Chondrocyte (in vitro differentiated cells): ENCODE measurements around the gene EDC3. TPM values are rescaled to one million over a fixed set of nuclear protein-coding genes. Genes with fewer than 3 reads are reported as not detected.
"Not testable (repeated sequence)": the region's sequence is repeated elsewhere in the genome, so short reads cannot be mapped to it uniquely, and the experiment has no call there.

Experiments used
- DNase-seq: peaks from one replicate; pipeline ENCODE4 v3.0.0; 2021; ENCODE audit warnings: mixed read lengths, low spot score
- H3K27ac Mint-ChIP-seq: one replicate; pipeline ENCODE4 v1.8.0; 2021; ENCODE audit warnings: mild to moderate bottlenecking, moderate library complexity, mixed read lengths; ENCODE audit not compliant: unreplicated experiment
- H3K27me3 Mint-ChIP-seq: 2 replicates; pipeline ENCODE4 v1.8.0; 2021; ENCODE audit warnings: low read depth, mixed read lengths
- H3K36me3 Mint-ChIP-seq: 2 replicates; pipeline ENCODE4 v1.8.0; 2021; ENCODE audit warnings: low read depth, mixed read lengths
- H3K4me1 Mint-ChIP-seq: 2 replicates; pipeline ENCODE4 v1.8.0; 2021; ENCODE audit warnings: low read depth, mild to moderate bottlenecking, mixed read lengths
- H3K4me3 Mint-ChIP-seq: one replicate; pipeline ENCODE4 v1.8.0; 2021; ENCODE audit warnings: mild to moderate bottlenecking, moderate library complexity, mixed read lengths; ENCODE audit not compliant: unreplicated experiment
- H3K9me3 Mint-ChIP-seq: 2 replicates; pipeline ENCODE4 v1.8.0; 2021; ENCODE audit warnings: low read depth, mixed read lengths
- CTCF ChIP-seq: fragments of 200-600 bp; sonication (generic); IDR thresholded peaks from 2 replicates; pipeline ENCODE4 v1.5.0; 2021; ENCODE audit warnings: antibody characterized with exemption, mild to moderate bottlenecking, moderate library complexity
- total RNA-seq: library from RNA; stranded (reverse); gene quantifications from 3 replicates; pipeline ENCODE4 v1.2.1, GENCODE V29; 2021

Gene EDC3
- total RNA-seq, 1 donor from 2014 or later: 32.8 TPM

GRCh38 chr15:74732846-74733245, 37.0 kb upstream of the EDC3 start:
- Mint-ChIP-seq H3K36me3 (no peaks in the 10 kb centered on the region), H3K27me3 (peaks cover 16% of the 10 kb centered on the region), H3K27ac (no peak overlapping the region), H3K4me3 (no peak overlapping the region), H3K9me3 (no peaks in the 10 kb centered on the region), H3K4me1 (peaks cover 2% of the 10 kb centered on the region)
- TF ChIP-seq CTCF: no peak
- no peak for DNase-seq

- H3K27me3 Mint-ChIP-seq: peaks cover 8% of the 10 kb centered on the region
- H3K36me3 Mint-ChIP-seq: no peaks in the 10 kb centered on the region
- no peak for TF ChIP-seq CTCF
- no peak for DNase-seq
- peaks cover 16% of the 10 kb centered on the region for H3K4me1 Mint-ChIP-seq
- H3K4me3 Mint-ChIP-seq: no peak overlapping the region
- H3K27ac Mint-ChIP-seq: no peak overlapping the region
- H3K9me3 Mint-ChIP-seq: no peaks in the 10 kb centered on the region
Measured at GRCh38 chr15:74730619-74731316, 34.9 kb upstream of the EDC3 start.

GRCh38 chr15:74729372-74729771, 33.5 kb upstream of the EDC3 start:
- DNase-seq, H3K4me3 Mint-ChIP-seq, H3K9me3 Mint-ChIP-seq, H3K27ac Mint-ChIP-seq, H3K27me3 Mint-ChIP-seq, H3K36me3 Mint-ChIP-seq: not testable (repeated sequence)
- H3K4me1 Mint-ChIP-seq: peaks cover 20% of the 10 kb centered on the region

GRCh38 chr15:74728699-74729098, 32.9 kb upstream of the EDC3 start:
- H3K27ac Mint-ChIP-seq, H3K36me3 Mint-ChIP-seq: not testable (repeated sequence)
- H3K4me1 Mint-ChIP-seq: peaks cover 20% of the 10 kb centered on the region

GRCh38 chr15:74727727-74728126, 31.9 kb upstream of the EDC3 start:
- TF ChIP-seq CTCF: no peak
- Mint-ChIP-seq H3K9me3 (no peaks in the 10 kb centered on the region), H3K27ac (no peak overlapping the region), H3K27me3 (peaks cover 5% of the 10 kb centered on the region), H3K4me1 (peaks cover 20% of the 10 kb centered on the region), H3K36me3 (no peaks in the 10 kb centered on the region), H3K4me3 (no peak overlapping the region)
- no peak for DNase-seq

More at GRCh38 chr15:74728699-74729098, 32.9 kb upstream of the EDC3 start:
- not testable (repeated sequence) for H3K27me3 Mint-ChIP-seq, H3K9me3 Mint-ChIP-seq, DNase-seq, H3K4me3 Mint-ChIP-seq

GRCh38 chr15:74726774-74727164, 30.9 kb upstream of the EDC3 start:
- Mint-ChIP-seq H3K27ac (no peak overlapping the region), H3K27me3 (peaks cover 3% of the 10 kb centered on the region), H3K4me3 (peak overlapping the region; percentile 51)

More at GRCh38 chr15:74726774-74727164, 30.9 kb upstream of the EDC3 start:
- no peak for TF ChIP-seq CTCF
- Mint-ChIP-seq H3K36me3 (no peaks in the 10 kb centered on the region), H3K9me3 (no peaks in the 10 kb centered on the region), H3K4me1 (peaks cover 20% of the 10 kb centered on the region)
- no peak for DNase-seq
